ENCODE measurements around the gene MIPOL1. TPM values are rescaled to one million over a fixed set of nuclear protein-coding genes. Genes with fewer than 3 reads are reported as not detected.

The MIPOL1 gene
- total and polyA plus RNA-seq, 2 donors (not counting 3 experiments of a cell fraction or from before 2014, with no cell fraction given): 3.4 to 33.5 TPM

GRCh38 chr14:37512173-37512572, 314.4 kb downstream of the MIPOL1 start:
- FAIRE-seq (no peak), DNase-seq (ENCODE audit: low read depth, low spot score) (no peak)
- H3K9ac ChIP-seq (replicated peaks; ENCODE audit: extremely low read depth, insufficient read depth, low read length): no peak overlapping the region
- no peaks in the 10 kb centered on the region for H3K4me1 ChIP-seq (ENCODE audit: control insufficient read depth, extremely low read depth, insufficient read depth, low read length)
- intact Hi-C loops (cut with micrococcal nuclease): no loop called here
- no peak overlapping the region for H3K27ac ChIP-seq (ENCODE audit: insufficient read depth, low read depth, low read length)
- H3K27me3 ChIP-seq (ENCODE audit: control insufficient read depth in 2 of 2, insufficient read depth in 2 of 2, low read length in 2 of 2): no peaks in the 10 kb centered on the region
- ChIA-PET POLR2A (no interaction called here), CTCF (no interaction called here)
- H2AFZ ChIP-seq (ENCODE audit: low read depth, low read length): no peak overlapping the region
- no peaks in the 10 kb centered on the region for H3K9me3 ChIP-seq (replicated peaks; ENCODE audit: control insufficient read depth, insufficient read depth, low read length)
- no peak overlapping the region for H3K4me3 ChIP-seq (replicated peaks in 1 of 3; ENCODE audit: insufficient read depth in 1 of 3, low read depth in 1 of 3, low read length in 3 of 3)
- H4K20me1 ChIP-seq (replicated peaks; ENCODE audit: control insufficient read depth, extremely low read depth, insufficient read depth, low read length): no peaks in the 10 kb centered on the region
- no TSS peak for BruUV-seq (replicated peaks)
- no peaks in the 10 kb centered on the region for H3K79me2 ChIP-seq (ENCODE audit: control insufficient read depth, insufficient read depth, low read length)
- no peaks in the 10 kb centered on the region for H3K9me1 ChIP-seq (replicated peaks; ENCODE audit: control insufficient read depth, extremely low read depth, insufficient read depth, low read length)
- no peak overlapping the region for H3K4me2 ChIP-seq (ENCODE audit: insufficient read depth, low read length)
- dilution Hi-C loops (cut with MboI; ENCODE audit: extremely low pct_ligation_motif_present, low sequenced_read_pairs): no loop called here
- H3K36me3 ChIP-seq (ENCODE audit: control insufficient read depth in 2 of 2, extremely low read depth in 1 of 2, insufficient read depth in 2 of 2, low read length in 2 of 2): no peaks in the 10 kb centered on the region
- TF ChIP-seq POLR2A (IDR thresholded peaks at IDR 0.05; ENCODE audit: low read depth, low read length) (no peak), MYC (IDR thresholded peaks at IDR 0.05; ENCODE audit: low read depth, low read length) (no peak), FOS (IDR thresholded peaks at IDR 0.05; ENCODE audit: borderline replicate concordance, insufficient read depth, low read length) (no peak), CTCF (IDR thresholded peaks at IDR 0.05; ENCODE audit: extremely low read depth in 1 of 2, insufficient read depth in 1 of 2, low read depth in 1 of 2, low read length in 2 of 2) (no peak), EZH2 (IDR thresholded peaks at IDR 0.05; ENCODE audit: borderline replicate concordance, low read depth, low read length, severe bottlenecking) (no peak), POLR2AphosphoS5 (IDR thresholded peaks at IDR 0.05; ENCODE audit: insufficient read depth, low read depth, low read length) (no peak), MAX (IDR thresholded peaks at IDR 0.05; ENCODE audit: insufficient read depth, insufficient read length) (no peak), GATA2 (IDR thresholded peaks at IDR 0.05; ENCODE audit: insufficient read depth, insufficient read length, low read depth, low read length) (no peak), JUN (IDR thresholded peaks at IDR 0.05; ENCODE audit: borderline replicate concordance, insufficient read depth, insufficient read length, low read depth) (no peak)
